SH-SY5Y (cell line): ENCODE measurements around the gene PPP2R5C.

Source experiments
- GATA2 ChIP-seq: IDR thresholded peaks from 2 replicates; pipeline ENCODE4 v1.6.1; 2011; ENCODE audit warnings: mild to moderate bottlenecking, low read depth, low read length
- GATA3 ChIP-seq: IDR thresholded peaks from 2 replicates; pipeline ENCODE4 v1.6.1; 2011; ENCODE audit warnings: low read depth, mild to moderate bottlenecking, low read length, moderate library complexity

DNA sequence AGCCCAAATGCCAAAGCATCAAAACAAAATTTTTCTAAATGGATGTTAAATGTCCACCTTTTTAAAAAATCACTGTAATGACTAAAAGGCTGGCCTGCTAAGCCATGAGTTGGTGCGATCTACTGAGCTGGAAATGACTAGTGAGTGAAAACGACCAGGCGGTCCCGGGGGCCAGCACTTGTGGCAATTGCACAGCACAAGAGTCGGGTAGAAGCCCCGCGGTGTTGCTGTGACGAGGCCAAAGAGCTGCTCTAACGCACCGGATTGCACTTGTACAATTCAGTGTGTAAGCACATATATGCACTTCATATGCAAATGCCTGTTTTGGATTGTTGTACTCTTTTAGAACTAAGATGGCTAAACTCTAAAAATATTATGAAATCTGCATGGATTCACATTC lies 138.7 kb downstream of the PPP2R5C start:
- TF ChIP-seq GATA2: no peak
- TF ChIP-seq GATA3: no peak
